HG03565 (cell line): ENCODE data around the gene TLCD3B.
"Not testable (repeated sequence)": the region's sequence is repeated elsewhere in the genome, so short reads cannot be mapped to it uniquely, and the experiment has no call there.

Experiments used
- ATAC-seq: cut with Tn5 transposase; IDR thresholded peaks from one replicate; pipeline ENCODE4 v1.9.1; 2021; ENCODE audit warnings: mild to moderate bottlenecking, moderate library complexity; ENCODE audit not compliant: unreplicated experiment

TLCD3B gene

GRCh38 chr16:30063278-30063892 lies 32.3 kb upstream of the TLCD3B start:
- ATAC-seq: no peak

- ATAC-seq: no peak
These were observed 29.9 kb upstream of the TLCD3B start for GRCh38 chr16:30060836-30061554.

- ATAC-seq: no peak
These were observed 29.3 kb upstream of the TLCD3B start for GRCh38 chr16:30060346-30060745.

- no peak for ATAC-seq
These were observed 24.0 kb upstream of the TLCD3B start for GRCh38 chr16:30054959-30055553.

GRCh38 chr16:30054451-30054850 lies 23.4 kb upstream of the TLCD3B start:
- ATAC-seq: no peak

- ATAC-seq: no peak
These were observed 22.4 kb upstream of the TLCD3B start for GRCh38 chr16:30053376-30054015.

GRCh38 chr16:30052671-30053372 lies 21.8 kb upstream of the TLCD3B start:
- ATAC-seq: peak; percentile 57

GRCh38 chr16:30051518-30051917 lies 20.4 kb upstream of the TLCD3B start:
- no peak for ATAC-seq

GRCh38 chr16:30049871-30050270 lies 18.8 kb upstream of the TLCD3B start:
- ATAC-seq: no peak

- ATAC-seq: no peak
These were observed 15.5 kb upstream of the TLCD3B start for GRCh38 chr16:30046588-30046987.

GRCh38 chr16:30046178-30046577 lies 15.1 kb upstream of the TLCD3B start:
- no peak for ATAC-seq

GRCh38 chr16:30041841-30042240 lies 10.8 kb upstream of the TLCD3B start:
- ATAC-seq: no peak

- ATAC-seq: not testable (repeated sequence)
These were observed 9.6 kb upstream of the TLCD3B start for GRCh38 chr16:30040690-30041089.

GRCh38 chr16:30040221-30040620 lies 9.2 kb upstream of the TLCD3B start:
- no peak for ATAC-seq

GRCh38 chr16:30033270-30033669 lies 2.2 kb upstream of the TLCD3B start:
- no peak for ATAC-seq

- ATAC-seq: no peak
These were observed 1.2 kb upstream of the TLCD3B start for GRCh38 chr16:30032083-30032819.

GRCh38 chr16:30031477-30031918 lies 427 bp upstream of the TLCD3B start:
- ATAC-seq: no peak

GRCh38 chr16:30030011-30030685 lies 923 bp downstream of the TLCD3B start:
- ATAC-seq: no peak

GRCh38 chr16:30028438-30029076 lies 2.5 kb downstream of the TLCD3B start:
- ATAC-seq: no peak
